ENCODE results near the gene MED26.

The MED26 gene

DNA sequence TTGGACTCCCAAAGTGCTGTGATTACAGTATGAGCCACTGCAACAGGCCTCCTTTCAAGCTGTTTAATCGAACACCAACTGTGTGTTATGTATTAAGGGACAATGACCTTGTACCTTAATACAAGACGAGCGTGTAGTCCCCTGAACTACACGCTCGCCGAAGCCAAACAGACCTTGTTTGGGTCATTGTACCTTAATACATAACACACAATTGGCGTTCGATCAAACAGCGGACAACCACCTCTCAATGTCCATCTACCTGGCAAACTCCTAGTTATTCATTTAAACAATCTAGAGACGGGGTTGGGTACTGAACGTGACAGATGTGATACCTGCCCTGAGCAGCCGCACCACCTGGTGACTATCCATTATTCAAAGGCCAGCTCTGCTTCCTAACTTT lies 87.1 kb downstream of the MED26 start:
- DNase-seq (ENCODE audit: low read depth), result no peak

DNA sequence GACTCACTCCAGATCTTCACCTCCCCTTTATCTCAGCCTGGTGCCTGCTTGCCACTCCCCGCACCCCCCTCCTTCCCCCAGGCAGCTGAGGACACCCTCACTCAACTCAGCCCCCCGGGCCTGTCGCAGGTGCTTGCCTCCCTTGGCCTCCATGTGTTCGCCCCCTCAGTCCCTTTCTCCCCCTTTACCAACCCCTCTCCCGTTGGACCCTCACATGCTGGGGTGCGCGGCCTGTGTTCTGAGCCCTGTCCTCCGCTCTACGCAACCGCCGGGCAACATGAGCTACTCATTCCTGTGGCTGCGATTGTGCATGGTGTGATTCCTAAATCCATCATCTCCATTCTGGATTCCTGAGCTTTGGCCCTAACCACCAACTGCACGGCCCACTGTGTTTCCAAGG lies 90.9 kb downstream of the MED26 start:
- DNase-seq (ENCODE audit: low read depth), result no peak

DNA sequence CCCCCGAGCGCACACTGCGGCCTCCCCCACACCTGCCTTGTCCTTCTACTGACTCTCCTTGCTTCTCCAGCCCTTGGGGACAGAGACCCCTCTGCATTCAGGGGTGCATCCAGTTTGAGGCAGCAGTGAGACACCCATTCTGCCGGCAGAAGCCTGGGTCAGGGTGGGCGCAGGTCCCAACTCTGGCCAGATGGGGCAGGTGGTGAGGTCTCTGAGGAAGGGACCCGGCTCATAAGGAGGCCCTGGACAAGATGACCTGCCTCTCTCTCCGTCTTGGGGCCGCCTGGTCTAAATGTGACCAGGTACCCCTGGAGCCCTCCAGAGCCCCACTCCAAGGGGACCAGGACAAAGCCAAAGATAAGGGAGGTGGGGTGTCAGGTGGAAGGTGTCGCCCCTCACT lies 91.9 kb downstream of the MED26 start:
- DNase-seq (ENCODE audit: low read depth), result no peak

DNA sequence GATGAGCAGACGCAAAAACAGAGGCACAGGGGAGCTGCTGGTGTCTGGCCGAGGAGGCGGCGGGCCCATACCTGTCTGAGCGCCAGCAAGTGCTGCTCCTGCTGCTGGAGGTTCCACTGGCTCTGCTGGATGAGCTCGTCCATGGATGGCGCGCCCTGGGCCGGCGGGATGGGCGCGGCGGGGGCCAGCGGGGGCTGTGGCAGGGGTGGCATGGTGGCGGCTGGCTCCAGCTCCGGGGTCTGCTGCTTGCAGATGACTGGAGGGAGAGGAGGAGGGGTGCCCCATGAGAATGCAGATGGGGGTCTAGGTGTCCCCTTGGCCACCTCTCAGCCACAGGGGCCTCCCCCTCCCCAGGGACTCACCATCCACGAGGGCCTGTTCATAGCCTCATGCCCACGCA lies 92.6 kb downstream of the MED26 start:
- no peak for DNase-seq (ENCODE audit: low read depth)

DNA sequence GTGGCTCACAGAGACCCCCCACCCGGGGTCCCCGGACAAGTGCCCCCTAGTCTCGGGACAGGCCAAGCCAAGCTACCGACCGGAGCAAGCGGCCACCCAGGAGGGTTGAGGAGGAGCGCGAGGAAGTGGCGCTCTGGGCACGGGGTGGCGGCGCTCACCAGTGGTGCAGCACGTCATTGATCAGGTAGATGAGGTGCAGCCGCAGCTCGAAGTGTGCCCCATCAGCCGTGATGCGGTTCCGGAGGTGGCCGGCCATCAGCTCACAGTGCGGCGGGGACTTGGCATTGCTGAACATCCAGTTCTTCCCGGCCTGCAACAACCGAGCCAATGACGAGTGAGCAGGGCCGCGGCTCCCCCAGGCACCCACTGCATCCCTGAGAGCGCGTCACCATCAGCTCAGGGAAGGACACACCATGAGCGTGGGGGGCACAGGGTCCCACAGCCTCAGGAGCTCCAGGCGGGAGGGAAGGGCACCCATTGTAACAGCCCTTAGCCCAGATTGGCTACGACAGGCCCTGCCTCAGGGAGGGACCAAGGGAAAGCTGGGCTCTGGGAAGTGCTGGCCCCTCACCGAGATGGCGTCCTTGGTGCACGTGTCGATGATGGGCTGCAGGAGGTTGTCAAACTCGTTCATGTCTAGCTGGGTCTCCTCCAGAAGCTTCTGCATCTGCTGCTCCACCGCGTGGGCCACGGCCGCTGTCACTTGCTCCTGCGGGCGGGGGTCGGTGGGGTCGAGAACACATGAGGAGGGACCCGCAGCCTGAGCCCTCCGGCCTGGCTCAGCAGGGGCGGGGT lies 95.4 kb downstream of the MED26 start:
- DNase-seq (ENCODE audit: low read depth), result no peak

DNA sequence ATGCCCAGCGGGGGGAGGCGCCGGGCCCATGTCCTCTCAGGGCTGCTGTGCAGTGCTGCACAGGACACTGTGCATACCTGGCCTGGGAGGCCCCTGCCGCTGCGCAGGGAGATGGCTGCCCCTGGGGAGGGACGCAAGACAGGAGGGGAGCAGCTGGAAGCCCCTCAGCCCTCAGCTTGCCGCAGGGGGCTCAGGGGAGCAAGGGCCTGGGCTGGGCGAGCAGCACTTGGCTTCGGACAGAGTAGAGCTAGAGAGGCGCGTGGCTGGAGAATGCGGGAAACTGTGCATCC lies 96.7 kb downstream of the MED26 start:
- no peak for DNase-seq (ENCODE audit: low read depth)

DNA sequence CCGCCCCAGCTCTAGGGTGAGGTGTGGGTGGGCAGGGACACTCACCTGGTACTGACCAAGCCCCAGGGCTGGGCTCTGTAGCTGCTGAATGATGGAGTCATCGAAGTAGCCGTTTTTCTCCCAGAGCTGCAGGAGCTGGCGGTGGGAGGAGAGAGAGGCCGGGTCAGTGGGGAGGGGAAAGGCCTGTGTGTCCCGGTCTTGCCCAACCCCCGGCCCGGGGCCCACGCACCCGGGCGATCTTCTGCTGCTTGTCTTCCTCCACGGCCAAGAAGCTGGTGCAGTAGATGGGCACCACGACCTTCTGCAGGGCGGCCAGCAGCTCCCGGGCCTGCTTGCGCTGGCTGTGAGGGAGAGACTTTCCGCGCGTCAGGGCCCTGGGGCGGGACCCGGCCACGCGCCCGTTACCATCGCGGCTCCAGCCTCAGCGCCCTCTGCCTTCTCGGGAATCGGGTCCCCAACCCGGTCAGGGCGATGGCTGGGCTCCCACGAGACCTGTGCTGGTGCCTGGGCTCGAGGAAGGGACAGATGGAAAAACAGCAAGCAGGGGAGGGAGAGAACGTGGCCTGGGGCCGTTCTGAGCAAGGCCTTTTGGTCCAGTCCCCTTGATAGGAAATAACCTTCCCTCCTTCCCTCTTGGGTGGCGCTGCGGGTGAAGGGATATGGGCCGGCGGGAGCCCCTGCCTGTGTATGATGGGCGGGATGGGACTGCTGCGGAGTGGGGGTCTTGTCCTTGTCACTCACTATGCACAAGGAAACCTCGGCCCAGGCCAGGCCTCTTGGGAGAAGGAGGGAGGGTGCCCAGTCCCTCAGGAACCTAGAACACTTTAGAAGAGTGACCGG lies 97.2 kb downstream of the MED26 start:
- DNase-seq (ENCODE audit: low read depth), result no peak

DNA sequence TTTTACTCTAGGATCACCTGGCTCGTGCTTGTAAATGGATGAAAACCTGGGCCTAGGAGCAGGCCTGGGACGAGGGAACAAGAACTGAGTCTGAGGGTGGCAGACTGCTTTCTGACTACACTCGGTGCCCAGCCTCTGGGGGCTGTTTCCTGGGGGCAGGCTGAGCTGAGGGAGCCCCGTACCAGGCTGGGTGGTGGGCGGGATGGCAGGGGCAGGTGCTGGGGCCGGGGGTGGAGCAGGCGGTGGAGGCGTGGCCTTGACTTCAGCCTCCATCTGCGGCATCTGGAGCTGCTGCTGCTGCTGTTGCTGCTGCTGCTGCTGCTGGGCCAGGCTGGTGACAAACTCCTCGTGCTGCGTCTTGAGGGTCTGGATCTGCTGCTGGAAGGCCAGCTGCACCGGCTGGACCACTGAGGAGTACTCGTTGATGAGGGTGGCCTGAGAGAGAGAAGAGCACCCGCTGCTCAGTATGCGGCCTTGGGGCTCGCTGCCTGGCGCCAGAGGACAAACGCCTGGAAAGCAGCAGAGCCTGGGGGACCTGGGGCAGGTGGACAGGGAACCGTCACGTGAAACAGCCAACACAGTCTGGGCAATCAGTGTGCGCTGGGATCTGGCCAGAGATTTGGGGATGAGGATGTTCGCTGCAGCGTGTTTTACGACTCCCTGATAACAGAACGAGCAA lies 98.4 kb downstream of the MED26 start:
- no peak for DNase-seq (ENCODE audit: low read depth)

DNA sequence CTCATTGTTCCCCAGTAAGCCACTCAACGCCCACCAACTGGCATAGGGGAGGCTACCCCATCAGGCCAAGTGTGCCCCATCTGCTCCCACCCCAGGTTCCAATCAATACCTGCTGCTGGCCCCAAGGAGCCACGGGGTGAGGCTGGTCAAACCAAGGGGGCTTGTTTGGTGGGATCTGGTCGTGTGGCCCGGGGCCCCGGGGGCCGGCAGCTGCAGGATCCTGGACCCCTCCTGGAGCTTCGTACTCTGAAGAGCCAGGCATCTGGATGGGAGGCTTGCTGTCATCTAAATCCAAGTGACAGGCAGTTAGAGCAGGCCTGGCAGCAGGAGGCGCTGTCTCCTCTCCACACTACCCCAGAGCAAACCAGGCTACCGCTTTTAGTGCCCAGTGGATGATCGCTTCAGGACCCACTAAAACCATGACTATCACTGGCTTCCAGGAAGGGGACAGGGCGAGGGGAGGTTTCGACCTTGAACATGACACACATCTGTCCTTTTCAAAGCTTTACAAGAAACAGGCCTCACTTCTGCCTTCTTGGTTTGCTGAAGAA lies 100.0 kb downstream of the MED26 start:
- DNase-seq (ENCODE audit: low read depth), result no peak

DNA sequence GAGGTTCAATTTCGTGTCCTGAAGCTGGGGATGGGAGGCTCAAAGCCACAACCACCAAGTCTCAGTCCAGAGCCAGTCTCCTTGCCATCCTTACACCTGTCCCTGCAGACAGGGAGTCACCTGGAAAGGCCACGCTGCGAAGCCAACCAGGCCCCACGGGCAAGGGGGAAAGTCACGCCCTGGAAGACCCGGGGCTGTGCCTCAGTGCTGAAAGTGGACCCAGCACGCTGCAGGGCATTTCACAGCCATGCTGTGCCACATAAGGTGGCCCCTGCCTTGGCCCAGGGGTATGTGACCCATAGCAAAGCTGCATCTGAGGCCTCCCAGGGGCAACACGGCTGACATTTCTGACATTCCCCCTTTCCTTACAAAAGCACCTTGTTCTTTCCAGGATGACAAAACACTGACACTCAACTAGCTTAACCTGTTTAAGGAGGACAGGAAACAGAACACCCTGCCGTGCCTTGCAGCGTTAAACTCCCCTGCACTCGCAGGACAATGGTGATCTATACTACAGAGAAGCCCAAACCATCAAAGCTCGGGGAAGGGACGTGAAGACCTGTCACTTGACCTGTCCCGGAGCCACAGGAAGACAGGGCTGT lies 100.6 kb downstream of the MED26 start:
- no peak for DNase-seq (ENCODE audit: low read depth)

DNA sequence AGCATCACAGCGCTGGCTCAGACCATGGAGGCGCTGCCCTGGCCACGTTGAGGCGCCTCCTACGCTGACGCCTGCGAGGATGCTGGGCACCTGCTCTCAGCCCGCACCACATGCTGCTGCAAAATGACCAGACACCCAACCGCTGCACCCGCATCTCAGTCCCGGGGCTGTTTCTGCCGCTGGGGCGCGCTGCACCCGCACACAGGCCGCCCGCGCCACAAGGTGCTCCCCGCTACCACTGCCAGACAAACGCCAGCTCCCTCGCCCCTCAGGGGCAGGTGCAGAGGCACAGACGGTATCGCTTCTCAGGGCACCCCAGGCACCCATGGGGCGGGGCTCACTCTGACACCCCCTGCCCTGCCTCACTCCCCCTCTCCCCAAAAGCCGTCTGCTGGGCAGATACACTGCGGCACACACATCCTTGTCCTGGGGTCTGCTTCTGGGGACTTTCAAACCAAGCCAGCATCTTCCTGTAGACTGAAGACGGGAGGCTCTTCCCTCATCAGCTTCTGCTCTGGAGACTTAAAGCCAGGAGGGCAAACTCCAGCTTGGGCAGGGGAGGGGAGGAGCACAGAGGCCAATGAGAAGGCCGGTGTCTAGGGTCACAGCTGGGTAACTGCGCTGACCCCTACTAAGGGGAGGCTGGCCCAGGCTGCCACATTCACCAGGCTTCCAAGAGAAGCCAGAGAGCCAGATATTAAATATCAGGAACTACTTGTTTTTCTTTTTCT lies 102.1 kb downstream of the MED26 start:
- DNase-seq (ENCODE audit: low read depth), result no peak

DNA sequence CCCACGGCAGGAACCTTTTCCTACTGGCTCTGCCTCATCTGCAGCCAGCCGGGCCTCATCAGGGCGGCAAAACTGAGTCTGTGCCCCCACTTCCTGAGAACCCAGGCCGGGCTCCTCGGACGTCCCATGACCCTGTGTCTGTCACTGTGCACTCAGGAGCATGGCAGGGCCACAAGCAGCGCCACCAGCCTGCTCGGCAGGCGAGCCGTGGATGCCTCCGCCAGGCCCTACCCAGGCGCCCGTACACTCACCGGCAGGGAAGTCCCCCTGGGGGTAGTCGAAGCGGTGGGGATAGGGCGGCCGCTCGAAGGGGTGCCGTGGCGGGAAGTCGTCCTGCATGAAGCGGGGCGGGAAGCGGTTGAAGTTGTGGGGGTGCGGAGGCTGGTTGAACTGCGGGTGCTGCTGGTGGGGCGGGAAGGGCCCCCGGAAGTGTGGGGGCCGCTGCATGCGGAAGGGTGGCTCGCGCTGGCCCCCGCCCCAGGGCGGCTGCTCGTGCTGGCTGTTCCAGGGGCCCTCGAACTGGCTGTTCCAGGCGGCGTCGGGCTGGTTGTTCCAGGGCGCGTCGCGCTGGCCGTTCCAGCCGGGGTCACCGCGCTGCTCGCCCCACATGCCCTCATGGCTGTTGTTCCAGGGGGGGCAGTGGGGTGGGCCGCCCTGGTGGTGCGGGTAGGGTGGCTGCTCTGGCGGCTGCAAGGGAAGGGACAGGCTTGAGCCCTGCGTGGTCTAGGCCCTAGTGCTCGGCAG lies 102.8 kb downstream of the MED26 start:
- DNase-seq (ENCODE audit: low read depth), result no peak
